GM21390 (cell line): ENCODE results near the gene XPNPEP2.

Source experiments
- ATAC-seq: cut with Tn5 transposase; IDR thresholded peaks from one replicate; pipeline ENCODE4 v1.9.1; 2021; ENCODE audit not compliant: unreplicated experiment

XPNPEP2 gene

GRCh38 chrX:129738466-129739308, at the start of gene XPNPEP2:
Gene XPNPEP2 (plus strand): TSS chrX:129738979. CDS start chrX:129739214, 235 bp downstream.
- ATAC-seq: no peak

DNA sequence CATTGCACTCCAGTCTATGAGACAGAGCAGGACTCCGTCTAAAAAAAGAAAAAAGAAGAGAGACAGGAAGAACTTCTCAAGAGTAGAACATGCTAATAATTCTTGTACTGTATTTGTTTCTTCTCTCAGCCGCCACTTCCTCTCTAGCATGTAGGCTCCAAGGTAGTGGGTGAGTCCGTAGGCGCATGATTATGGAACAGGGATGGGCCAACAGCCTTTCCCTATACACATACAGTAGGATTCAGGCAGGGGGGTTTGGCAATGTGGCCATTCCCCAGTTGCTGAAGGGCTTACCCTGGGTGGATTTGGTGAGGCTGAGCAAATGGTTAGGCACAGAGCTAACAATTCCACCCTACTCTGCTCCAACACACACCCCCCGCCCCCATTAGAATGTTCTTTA, 49.0 kb upstream of the XPNPEP2 start:
- no peak for ATAC-seq

DNA sequence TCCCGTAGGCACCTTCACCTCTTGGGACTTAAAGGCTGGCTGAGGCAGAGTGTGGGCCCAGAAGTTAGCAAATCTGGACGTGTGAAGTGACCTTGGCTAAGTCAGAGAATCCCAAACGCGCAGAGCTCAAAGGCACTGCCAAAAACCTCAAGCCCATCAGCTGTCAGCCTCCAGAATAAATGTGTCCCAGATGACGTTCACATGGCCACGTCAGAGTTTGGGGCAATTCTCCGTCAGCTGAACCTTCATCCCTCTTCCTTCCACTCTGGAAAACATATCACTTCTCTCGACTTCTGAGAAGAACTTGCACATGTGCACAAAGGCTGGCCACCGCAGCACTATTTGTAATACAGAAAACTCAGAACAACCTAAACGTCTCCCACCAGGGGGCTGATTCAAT, 48.3 kb upstream of the XPNPEP2 start:
- no peak for ATAC-seq

GRCh38 chrX:129693354-129693753, 45.4 kb upstream of the XPNPEP2 start:
- ATAC-seq: no peak

GRCh38 chrX:129694805-129695204, 44.0 kb upstream of the XPNPEP2 start:
- no peak for ATAC-seq

GRCh38 chrX:129695535-129695934, 43.2 kb upstream of the XPNPEP2 start:
- no peak for ATAC-seq

DNA sequence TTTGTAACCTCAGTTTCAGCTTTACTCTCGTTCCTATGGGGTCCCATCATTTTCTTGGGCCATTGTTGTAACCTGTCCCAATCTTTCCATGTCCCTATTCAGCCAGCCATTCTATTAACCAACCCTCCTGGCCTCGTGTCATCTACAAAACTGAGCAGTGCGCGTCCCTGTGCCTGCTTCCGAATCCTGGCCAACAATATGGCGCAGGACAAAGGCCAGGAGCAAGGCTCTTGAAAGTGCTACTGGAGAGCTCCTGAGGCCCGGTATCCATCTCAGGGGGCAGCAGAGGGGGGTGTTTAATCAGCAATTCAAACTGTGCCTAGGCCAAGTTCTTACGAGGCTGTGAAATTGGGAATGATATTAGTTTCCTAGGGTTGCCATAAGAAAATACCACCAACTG, 42.8 kb upstream of the XPNPEP2 start:
- no peak for ATAC-seq

DNA sequence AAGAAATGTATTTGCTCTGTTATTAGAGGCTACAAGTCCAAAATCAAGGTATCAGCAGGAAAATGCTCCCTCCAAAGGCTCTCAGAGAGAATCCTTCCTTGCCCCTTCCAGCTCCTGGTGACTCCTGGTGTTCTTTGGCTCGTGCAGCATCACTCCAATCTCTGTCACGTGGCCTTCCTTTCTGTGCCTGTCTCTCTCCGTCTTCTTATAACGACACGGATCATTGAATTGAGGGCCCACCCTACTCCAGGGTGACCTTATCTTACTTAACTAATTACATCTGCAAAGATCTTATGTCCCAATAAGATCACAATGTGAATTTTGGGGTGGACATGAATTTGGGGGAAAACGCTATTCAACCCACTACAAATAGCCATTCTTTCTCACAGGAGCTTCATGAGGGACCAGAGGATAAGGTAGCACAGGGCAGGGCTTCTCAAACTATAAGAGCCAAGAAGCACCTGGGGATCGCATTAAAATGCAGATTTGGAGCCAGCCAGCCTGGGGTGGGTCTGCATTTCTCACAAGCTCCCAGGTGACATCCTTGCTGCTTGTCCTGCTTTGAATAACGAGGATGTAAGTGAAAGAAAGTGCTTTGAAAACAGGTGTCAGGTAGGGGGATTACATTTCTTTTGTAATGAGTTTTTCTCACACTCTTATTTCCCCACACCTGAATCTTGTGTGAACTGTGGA, 42.2 kb upstream of the XPNPEP2 start:
- no peak for ATAC-seq

- ATAC-seq: no peak
These were observed 41.5 kb upstream of the XPNPEP2 start for GRCh38 chrX:129697204-129697829.

DNA sequence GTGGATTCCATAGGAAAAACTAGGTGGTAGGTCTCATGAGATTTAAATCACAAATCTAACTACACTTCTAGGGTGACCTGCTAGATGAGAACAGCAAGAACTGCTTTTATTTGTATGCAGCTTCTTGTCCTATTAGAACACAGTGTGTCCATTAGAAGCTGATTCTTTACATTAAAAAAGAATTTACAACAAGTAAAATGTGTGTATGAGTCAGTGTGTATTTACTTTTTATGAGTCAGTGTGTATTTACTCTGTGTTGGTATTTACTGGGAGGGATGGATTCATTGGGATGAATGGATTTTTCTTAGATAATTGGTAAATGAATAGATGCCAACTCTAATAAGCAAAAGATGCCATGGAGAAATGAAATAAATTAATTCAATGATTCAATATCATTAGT, 40.6 kb upstream of the XPNPEP2 start:
- ATAC-seq: no peak

- no peak for ATAC-seq
These were observed 38.2 kb upstream of the XPNPEP2 start for GRCh38 chrX:129700536-129700935.

- no peak for ATAC-seq
These were observed 37.1 kb upstream of the XPNPEP2 start for GRCh38 chrX:129701624-129702069.

DNA sequence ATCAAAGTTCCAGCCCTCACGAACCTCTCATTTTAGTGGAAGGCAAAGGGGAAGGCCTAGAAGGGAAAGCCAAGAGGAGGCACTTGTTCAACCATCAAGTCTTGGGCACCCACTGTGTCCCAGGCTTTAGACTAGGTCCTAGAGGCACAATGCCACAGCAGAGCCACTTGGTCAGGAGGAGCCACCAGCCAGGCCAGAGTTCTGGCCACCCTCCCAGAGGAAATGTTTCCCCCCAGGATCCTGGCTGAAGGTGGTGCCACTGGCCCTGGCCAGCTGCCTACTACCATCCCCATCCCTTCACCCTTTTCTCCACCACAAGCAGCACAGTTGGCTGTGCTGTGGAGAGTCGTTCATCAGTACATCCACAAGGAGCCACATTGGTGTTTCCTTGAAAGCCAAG, 34.3 kb upstream of the XPNPEP2 start:
- ATAC-seq: no peak

DNA sequence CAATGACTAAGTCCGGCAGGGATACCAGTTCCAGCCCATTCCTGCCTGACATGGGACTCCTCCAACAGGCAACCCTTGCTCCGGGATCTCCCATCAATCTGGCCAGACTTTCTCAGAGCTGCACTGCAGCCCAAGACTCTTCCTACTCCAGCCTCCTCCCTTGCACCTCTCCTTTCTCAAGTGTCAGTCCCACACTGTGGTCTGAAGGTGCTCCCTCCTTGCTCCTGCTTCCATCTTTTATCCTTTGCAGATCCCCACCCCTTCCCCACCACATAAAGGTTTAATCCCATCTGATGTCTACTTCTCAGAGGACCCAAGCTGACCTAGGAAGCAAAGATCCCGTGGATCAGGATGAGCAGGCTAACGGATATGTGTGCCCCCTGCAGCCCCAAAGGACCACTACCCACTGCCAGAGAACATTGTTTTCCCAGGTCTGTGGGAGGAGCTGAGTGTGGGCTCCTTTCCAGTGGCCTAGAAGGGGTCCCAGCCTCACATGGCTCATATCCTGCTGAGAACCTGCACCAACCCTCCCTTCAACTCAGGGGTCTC, 33.3 kb upstream of the XPNPEP2 start:
- no peak for ATAC-seq

DNA sequence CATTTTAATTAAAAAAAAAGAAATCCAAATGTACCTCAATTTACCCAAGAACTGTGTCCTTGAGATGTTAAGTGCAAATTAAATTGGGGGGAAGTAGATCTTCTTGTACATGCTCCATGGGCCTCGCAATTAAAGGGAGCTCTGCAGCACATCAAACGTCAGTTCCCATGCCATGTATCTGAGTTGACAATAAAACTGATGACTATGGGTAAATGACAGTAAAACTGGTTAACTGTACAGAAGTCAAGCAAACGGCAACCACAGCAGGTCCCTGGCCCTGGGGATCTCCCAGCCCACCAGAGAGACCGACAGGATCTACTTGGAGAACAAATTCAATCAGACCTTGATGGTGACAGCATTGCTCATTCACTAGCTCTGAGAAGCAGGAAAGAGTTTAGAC, 32.8 kb upstream of the XPNPEP2 start:
- no peak for ATAC-seq

- ATAC-seq: no peak
These were observed 32.2 kb upstream of the XPNPEP2 start for GRCh38 chrX:129706400-129707072.

DNA sequence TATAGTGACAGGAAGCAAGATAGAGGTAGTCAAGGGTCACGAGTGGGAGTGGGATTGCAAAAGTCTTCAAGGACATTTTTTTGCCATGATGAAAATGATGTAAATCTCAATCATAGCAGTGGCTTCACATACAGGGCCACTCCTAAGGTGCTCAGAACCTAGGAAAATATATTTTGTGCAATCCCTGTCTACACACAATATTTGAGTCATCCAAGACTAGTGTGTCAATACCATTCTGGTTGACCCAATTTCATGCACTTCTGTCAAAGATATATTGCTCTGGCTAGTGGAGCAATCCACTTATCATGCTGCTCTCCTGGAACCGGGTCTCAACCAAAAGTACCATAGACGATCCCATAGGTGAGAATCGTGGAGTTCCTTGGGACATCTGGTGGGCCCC, 24.2 kb upstream of the XPNPEP2 start:
- no peak for ATAC-seq

DNA sequence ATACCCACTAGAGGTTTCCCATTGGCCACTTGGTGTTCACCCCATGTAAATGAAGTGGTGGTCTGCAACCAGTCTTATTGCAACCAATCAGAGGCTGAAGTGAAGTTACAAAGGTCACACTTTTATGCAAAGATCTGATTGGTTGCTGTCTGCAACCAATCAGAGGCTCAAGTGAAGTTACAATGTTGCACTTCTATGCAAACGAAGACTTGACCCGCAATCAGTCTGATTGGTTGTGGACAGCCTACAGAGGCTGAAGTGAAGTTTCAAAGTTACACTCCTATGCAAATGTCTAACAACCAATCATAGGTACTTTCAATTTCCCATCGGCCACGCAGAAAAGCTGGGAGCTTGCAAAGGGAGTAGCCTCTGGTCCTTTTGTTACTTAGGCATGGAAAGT, 22.3 kb upstream of the XPNPEP2 start:
- no peak for ATAC-seq

DNA sequence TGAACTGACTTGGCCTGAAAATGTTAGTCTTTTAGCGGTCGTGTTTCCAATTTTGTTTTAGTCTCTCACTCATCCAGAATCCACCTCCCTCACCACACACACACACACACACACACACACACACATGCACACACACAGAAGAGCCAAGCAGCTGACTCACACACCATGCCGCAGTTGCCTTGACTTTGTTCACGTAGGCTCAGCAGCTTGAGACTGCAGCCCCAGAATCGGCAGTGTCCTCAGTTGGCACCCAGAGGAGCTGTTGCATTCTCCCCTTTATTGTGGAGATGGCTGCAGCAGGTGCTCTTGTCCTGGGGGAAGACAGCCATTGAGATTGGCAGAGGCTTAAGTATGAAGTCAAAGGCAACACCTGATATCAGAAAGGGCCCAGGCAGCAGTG, 20.9 kb upstream of the XPNPEP2 start:
- no peak for ATAC-seq

- no peak for ATAC-seq
These were observed 20.1 kb upstream of the XPNPEP2 start for GRCh38 chrX:129718676-129719075.

DNA sequence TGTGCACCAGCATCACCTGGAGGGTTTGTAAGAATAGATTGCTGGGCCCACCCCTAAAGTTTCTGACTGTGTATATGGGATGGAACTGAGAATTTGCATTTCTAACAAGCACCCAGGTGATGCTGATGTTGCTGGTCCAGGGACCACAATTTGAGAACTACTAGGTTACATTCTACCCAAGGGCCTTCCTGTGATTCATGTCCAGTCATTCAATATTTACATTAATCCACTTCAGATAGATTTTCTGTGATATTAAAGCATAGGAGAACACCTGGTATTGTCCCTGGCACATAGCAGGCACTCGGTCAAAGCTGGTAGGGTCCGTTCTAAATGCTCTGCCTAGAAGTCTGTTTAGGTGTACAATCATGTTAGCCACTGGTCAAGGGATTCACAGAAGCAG, 19.5 kb upstream of the XPNPEP2 start:
- ATAC-seq: no peak
